Heart right ventricle (tissue), 16 donors: ENCODE results near the gene DNM3. TPM values are rescaled to one million over a fixed set of nuclear protein-coding genes. Genes with fewer than 3 reads are reported as not detected.
A peak's percentile ranks its signal among the peaks of the same experiment; 100 is the strongest.
"Not testable (repeated sequence)": the region's sequence is repeated elsewhere in the genome, so short reads cannot be mapped to it uniquely, and the experiment has no call there.

ENCODE experiments used
- ATAC-seq, 8 donors: fragments of 200-7000 bp; cut with Tn5 transposase; one replicate each; pipeline ENCODE4 v1.9.1; 2020; ENCODE audit warnings: mild to moderate bottlenecking in 8 of 8, moderate library complexity in 8 of 8, moderate number of reproducible peaks in 1 of 8
- DNase-seq, 2 donors: peaks; one replicate each; pipeline ENCODE4 v3.0.0-alpha.2; 2020
- H3K27ac ChIP-seq, 10 donors: fragments of 200-600 bp; sonication (generic) in 2 of 10; one replicate each; pipeline versions ENCODE4 v1.5.0 to v1.8.0; 2020 to 2022; ENCODE audit warnings: mild to moderate bottlenecking in 3 of 10
- H3K27me3 ChIP-seq, 7 donors: fragments of 200-600 bp; one replicate each; pipeline ENCODE4 v1.8.0; 2021 to 2022; ENCODE audit warnings: mild to moderate bottlenecking in 2 of 7
- H3K36me3 ChIP-seq, 9 donors: fragments of 200-600 bp; sonication (generic) in 1 of 9; one replicate each; pipeline versions ENCODE4 v1.5.0 to v1.8.0; 2020 to 2022; ENCODE audit warnings: mild to moderate bottlenecking in 2 of 9
- H3K4me1 ChIP-seq, 9 donors: fragments of 200-600 bp; sonication (generic) in 1 of 9; one replicate each; pipeline versions ENCODE4 v1.5.0 to v1.8.0; 2020 to 2022; ENCODE audit warnings: mild to moderate bottlenecking in 4 of 9
- H3K4me3 ChIP-seq, 10 donors: fragments of 200-600 bp; sonication (generic) in 2 of 10; one replicate each; pipeline versions ENCODE4 v1.5.0 to v1.8.0; 2020 to 2022; ENCODE audit warnings: mild to moderate bottlenecking in 7 of 10, moderate library complexity in 2 of 10
- H3K9me3 ChIP-seq, 11 donors: fragments of 200-600 bp in 10 of 11; sonication (generic) in 2 of 11; one replicate each; pipeline versions ENCODE4 v1.5.0 to v1.8.0; 2013 to 2022; ENCODE audit warnings: mild to moderate bottlenecking in 2 of 11, control low read depth in 1 of 11, moderate library complexity in 1 of 11
- WGBS, 2 donors: extraction: QIAGEN DNeasy Blood & Tissue Kit; methylation state at CpG; one replicate each; pipeline ENCODE4 v1.1.7; 2013; ENCODE audit warnings: inconsistent platforms in 1 of 2; 5-methylcytosine and 5-hydroxymethylcytosine counted together
- intact Hi-C, 10 donors: fragments of 100-400 bp; cut with DNase I; formaldehyde crosslinking; loops; one replicate each; pipeline versions ENCODE4 v1.11.1 to v1.14.2; 2022
- polyA plus RNA-seq, 2 donors: library from polyadenylated mRNA; stranded (reverse); fragments of 200-250 nt; gene quantifications; one replicate each; pipeline ENCODE4 v1.2.3, GENCODE V29; 2013
- total RNA-seq, 10 donors: library from RNA; stranded (reverse); fragmentation: NEBNext Ultra II Directional in 3 of 10; extraction: Animal tissue kit (Norgen Biotek cat#: 25700) in 3 of 10; gene quantifications; one replicate each; pipeline versions ENCODE4 v1.2.1 to v1.2.4, GENCODE V29; 2021 to 2023
- TF ChIP-seq, protein P1 (sequence below), 9 donors: fragments of 200-600 bp; sonication (generic) in 2 of 9; IDR thresholded peaks; one replicate each; pipeline versions ENCODE4 v1.5.0 to v1.8.0; 2021 to 2022; ENCODE audit warnings: antibody characterized with exemption in 9 of 9, mild to moderate bottlenecking in 5 of 9, moderate library complexity in 1 of 9
- donor health status: Arrhythmogenic right ventricular cardiomyopathy.
- donor health status: ischemic (EF 13 %, LVEDD 7.1; RV severe dilation, severe dysfunction).
- donor health status: healthy with polysubstance abuse.
- donor health status: DM: no; HTN: yes; CAD: no.
- donor health status: DM: no; HTN: no; CAD: no.
- donor health status: ischemic (EF 25% LVEDD 6.9; RV normal size, moderate dysfunction).
- donor health status: ischemic (EF 25% LVEDD 5.7; RV mildly dilated, moderate dysfunction).
- donor health status: healthy.
- donor health status: DM: yes; HTN: yes; CAD: no.
- donor health status: Ischemic cardiomyopathy.
- donor health status: ischemic (EF 35%, LVEDD 5.7; RV mildly dilated, moderate dysfunction).
- donor health status: nonischemic (EF 11% LVEDD 7.7; RV severe dilation, severe dysfunction).
- donor health status: DM: yes; HTN: yes; CAD: no.
- donor health status: PGD.
- donor health status: ischemic (EF 29% LVEDD 5.4; RV normal size, mild dysfunction).
- donor health status: nonischemic (EF 23%, LVEDD 6.1; RV moderate dilation, normal function).

DNM3 gene
- total and polyA plus RNA-seq, 12 donors = 0.77 to 2.8 (median 2.2) TPM

DNA sequence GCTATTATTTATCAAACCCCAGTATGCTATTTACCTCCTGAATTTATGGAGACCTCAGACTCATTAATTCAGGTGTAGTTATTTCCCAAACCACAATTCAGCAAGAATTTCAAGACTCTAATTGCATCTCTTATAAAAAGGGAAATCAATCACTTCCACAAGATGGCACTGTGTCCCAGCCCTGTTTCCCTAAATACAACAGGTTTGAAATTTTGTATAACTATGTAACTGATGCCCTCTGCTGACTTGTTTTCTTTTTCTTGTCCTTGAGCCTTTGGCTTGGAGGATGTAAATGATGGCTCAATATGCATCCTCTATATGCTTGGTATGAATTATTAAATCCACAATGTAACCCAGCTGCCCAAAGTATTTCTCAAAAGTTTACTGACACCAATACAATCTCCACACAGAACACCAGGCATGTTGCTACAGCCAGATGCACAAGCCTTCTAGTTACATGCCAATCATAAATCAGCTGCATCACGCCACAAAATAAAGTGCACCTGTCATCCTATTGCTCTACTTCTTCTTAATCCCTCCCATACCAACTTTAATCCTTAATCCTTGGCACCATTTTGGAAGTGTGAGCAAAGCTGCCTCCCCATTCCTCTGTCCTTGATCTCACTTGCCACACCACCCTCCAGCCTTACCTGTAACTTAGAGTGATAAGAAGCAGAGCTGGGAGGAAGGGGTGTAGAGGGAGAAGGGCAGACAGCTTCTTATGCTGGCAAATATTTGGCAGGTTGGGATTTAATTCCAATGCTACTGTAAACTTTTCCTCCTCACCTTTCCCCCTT, 588.2 kb downstream of the DNM3 start:
- DNase-seq (peak in 1 of 2 donors; percentile 41), ATAC-seq (peak in 5 of 8 donors; percentile 37 to 62 (median 42))
- Histone ChIP-seq H3K4me3 (no peak overlapping the region), H3K27ac (no peak overlapping the region), H3K9me3 (peaks cover 0 to 10% (median 0%) of the 10 kb centered on the region in 11 donors), H3K27me3 (no peaks in the 10 kb centered on the region), H3K4me1 (peaks cover 0 to 11% (median 0%) of the 10 kb centered on the region in 9 donors), H3K36me3 (no peaks in the 10 kb centered on the region)
- intact Hi-C loops = loop anchor here in 3 of 10 donors (2.0 to 10.0 kb wide), 3 partner anchors 335 to 635 kb away; no protein-coding TSS in a partner anchor
- WGBS, 2 donors = 87 to 93% methylated on average over 1 of the region's 1 CpG
- TF ChIP-seq, protein P1, sequence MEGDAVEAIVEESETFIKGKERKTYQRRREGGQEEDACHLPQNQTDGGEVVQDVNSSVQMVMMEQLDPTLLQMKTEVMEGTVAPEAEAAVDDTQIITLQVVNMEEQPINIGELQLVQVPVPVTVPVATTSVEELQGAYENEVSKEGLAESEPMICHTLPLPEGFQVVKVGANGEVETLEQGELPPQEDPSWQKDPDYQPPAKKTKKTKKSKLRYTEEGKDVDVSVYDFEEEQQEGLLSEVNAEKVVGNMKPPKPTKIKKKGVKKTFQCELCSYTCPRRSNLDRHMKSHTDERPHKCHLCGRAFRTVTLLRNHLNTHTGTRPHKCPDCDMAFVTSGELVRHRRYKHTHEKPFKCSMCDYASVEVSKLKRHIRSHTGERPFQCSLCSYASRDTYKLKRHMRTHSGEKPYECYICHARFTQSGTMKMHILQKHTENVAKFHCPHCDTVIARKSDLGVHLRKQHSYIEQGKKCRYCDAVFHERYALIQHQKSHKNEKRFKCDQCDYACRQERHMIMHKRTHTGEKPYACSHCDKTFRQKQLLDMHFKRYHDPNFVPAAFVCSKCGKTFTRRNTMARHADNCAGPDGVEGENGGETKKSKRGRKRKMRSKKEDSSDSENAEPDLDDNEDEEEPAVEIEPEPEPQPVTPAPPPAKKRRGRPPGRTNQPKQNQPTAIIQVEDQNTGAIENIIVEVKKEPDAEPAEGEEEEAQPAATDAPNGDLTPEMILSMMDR (IDR thresholded peaks at IDR 0.05) = peak; percentile 42 to 77 (median 70)

DNA sequence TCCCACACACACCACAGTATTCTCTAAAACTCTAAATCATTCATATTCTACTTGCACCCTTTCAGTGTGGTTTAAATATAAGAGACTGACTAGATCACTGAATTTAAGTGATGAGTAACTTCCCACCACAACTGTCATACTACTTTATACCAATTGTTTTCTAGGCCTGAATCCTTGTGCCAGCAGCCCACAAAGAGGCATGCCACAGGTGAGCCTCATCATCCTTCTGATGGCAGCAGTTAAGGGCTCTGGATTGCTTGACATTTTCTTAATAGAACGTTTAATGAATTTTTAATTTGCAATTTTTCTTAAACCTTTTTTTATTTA, 588.8 kb downstream of the DNM3 start:
- intact Hi-C loops = no loop called here
- DNase-seq = no peak
- Histone ChIP-seq H3K27ac (no peak overlapping the region), H3K36me3 (no peaks in the 10 kb centered on the region), H3K4me3 (no peak overlapping the region), H3K27me3 (no peaks in the 10 kb centered on the region), H3K9me3 (peaks cover 0 to 10% (median 0%) of the 10 kb centered on the region in 11 donors), H3K4me1 (peaks cover 0 to 11% (median 0%) of the 10 kb centered on the region in 9 donors)
- TF ChIP-seq, protein P1 (IDR thresholded peaks at IDR 0.05) = no peak
- 75 to 95% methylated on average over 1 of the region's 1 CpG for WGBS, 2 donors
- ATAC-seq = no peak

DNA sequence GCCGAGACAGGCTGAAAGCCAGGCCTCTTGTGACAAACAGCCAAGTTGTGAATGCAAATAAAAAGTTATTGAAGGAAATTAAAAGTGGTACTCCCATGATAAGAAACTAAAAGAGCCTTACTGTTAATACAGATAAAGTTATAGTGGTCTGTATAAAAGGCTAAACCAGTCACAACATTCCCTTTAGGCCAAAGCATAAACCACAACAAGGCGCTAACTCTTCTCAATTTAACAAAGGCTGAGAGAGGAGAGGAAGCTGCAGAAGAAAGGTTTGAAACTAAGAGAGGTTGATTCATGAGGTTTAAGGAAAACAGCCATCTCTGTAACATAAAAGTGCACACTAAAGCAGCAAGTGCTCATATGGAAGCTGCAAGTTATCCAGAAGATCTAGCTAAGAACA, 589.9 kb downstream of the DNM3 start:
- Histone ChIP-seq H3K9me3 (peaks cover 0 to 14% (median 0%) of the 10 kb centered on the region in 11 donors), H3K27me3 (no peaks in the 10 kb centered on the region), H3K27ac (no peak overlapping the region), H3K4me1 (peaks cover 0 to 11% (median 0%) of the 10 kb centered on the region in 9 donors), H3K36me3 (no peaks in the 10 kb centered on the region), H3K4me3 (no peak overlapping the region)
- ATAC-seq (no peak), DNase-seq (no peak)
- intact Hi-C loops = no loop called here
- 93 to 95% methylated on average over 2 of the region's 2 CpGs for WGBS, 2 donors
- TF ChIP-seq, protein P1 (IDR thresholded peaks at IDR 0.05) = no peak

DNA sequence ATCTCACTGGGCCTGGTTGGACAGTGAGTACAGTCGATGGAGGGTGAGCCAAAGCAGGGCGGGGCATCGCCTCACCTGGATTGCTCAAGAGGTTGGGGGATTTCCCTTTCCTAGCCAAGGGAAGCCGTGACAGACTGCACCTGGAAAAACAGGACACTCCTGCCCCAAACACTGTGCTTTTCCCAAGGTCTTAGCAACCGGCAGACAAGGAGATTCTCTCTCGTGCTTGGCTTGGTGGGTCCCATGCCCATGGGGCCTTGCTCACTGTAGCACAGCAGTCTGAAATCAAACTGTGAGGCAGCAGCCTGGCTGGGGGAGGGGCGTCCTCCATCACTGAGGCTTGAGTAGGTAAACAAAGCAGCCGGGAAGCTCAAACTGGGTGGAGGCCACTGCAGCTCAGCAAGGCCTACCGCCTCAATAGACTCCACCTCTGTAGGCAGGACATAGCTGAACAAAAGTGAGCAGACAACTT, 590.5 kb downstream of the DNM3 start:
- TF ChIP-seq, protein P1 (IDR thresholded peaks at IDR 0.05) = no peak
- intact Hi-C loops = no loop called here
- no peak for ATAC-seq
- no peak overlapping the region for H3K4me3 ChIP-seq
- H3K27me3 ChIP-seq = no peaks in the 10 kb centered on the region
- H3K36me3 ChIP-seq = no peaks in the 10 kb centered on the region
- H3K9me3 ChIP-seq = peaks cover 0 to 20% (median 0%) of the 10 kb centered on the region in 11 donors
- no peak overlapping the region for H3K27ac ChIP-seq
- WGBS, 2 donors = 79 to 85% methylated on average over 9 of the region's 9 CpGs
- no peak for DNase-seq
- peaks cover 0 to 10% (median 0%) of the 10 kb centered on the region in 9 donors for H3K4me1 ChIP-seq

DNA sequence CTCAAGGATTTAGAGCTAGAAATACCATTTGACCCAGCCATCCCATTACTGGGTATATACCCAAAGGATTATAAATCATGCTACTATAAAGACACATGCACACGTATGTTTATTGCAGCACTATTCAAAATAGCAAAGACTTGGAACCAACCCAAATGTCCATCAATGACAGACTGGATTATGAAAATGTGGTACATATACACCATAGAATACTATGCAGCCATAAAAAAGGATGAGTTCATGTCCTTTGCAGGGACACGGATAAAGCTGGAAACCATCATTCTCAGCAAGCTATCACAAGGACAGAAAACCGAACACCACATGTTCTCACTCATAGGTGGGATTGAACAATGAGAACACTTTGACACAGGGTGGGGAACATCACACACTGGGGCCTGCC, 595.9 kb downstream of the DNM3 start:
- DNase-seq, ATAC-seq, intact Hi-C loops, H3K27me3 ChIP-seq, H3K27ac ChIP-seq, H3K4me1 ChIP-seq, H3K4me3 ChIP-seq: not testable (repeated sequence)
- 89 to 97% methylated on average over 3 of the region's 3 CpGs for WGBS, 2 donors
- H3K9me3 ChIP-seq = peaks cover 0 to 37% (median 0%) of the 10 kb centered on the region in 11 donors
- H3K36me3 ChIP-seq = peaks cover 0 to 16% (median 0%) of the 10 kb centered on the region in 9 donors
